ENCODE data around the gene CD36. TPM values are rescaled to one million over a fixed set of nuclear protein-coding genes. Genes with fewer than 3 reads are reported as not detected.

CD36 gene
- total and polyA plus RNA-seq, 10 of the 15 experiments (the other 5 are each of a cell fraction or from before 2014, with no cell fraction given), result 0.20 to 283 (median 172) TPM

- in situ Hi-C loops (cut with MboI), result no loop called here
- H3K27me3 ChIP-seq (replicated peaks in 1 of 2; ENCODE audit: control insufficient read depth in 2 of 2, insufficient read depth in 2 of 2, low read length in 1 of 2), result no peaks in the 10 kb centered on the region
- BruUV-seq (replicated peaks), result no TSS peak
- H3K4me2 ChIP-seq (ENCODE audit: control insufficient read depth, insufficient read depth), result no peak overlapping the region
- POLR2A ChIA-PET, result no interaction called here
- H3K9ac ChIP-seq (ENCODE audit: control insufficient read depth, insufficient read depth, low read length), result no peak overlapping the region
- no peak overlapping the region for H3K27ac ChIP-seq (ENCODE audit: control insufficient read depth, insufficient read depth)
- SMC1A ChIA-PET (ENCODE audit: uncharacterized antibody, unreplicated experiment), result interaction anchor here (0.9 kb wide), 1 partner anchor 18 kb away, joined by 3 read pairs; no protein-coding TSS in a partner anchor
- no peak overlapping the region for H3K4me3 ChIP-seq
- H3K4me1 ChIP-seq (ENCODE audit: control insufficient read depth, insufficient read depth, low read length), result no peaks in the 10 kb centered on the region
- no peaks in the 10 kb centered on the region for H3K9me3 ChIP-seq (replicated peaks; ENCODE audit: control insufficient read depth, insufficient read depth, low read length)
- no peak overlapping the region for H2AFZ ChIP-seq (ENCODE audit: control insufficient read depth, low read depth, low read length)
- WGBS (ENCODE audit: insufficient coverage, insufficient replicate concordance, low lambda C conversion rate, missing lambda C conversion rate), result 82% methylated on average over 1 of the region's 1 CpG
- CTCF ChIA-PET, result no interaction called here
- RAD21 ChIA-PET (ENCODE audit: unreplicated experiment), result no interaction called here
- FAIRE-seq (no peak), DNase-seq (ENCODE audit: low read depth, low spot score) (no peak), ATAC-seq (no peak)
- TF ChIP-seq HDAC6 (IDR thresholded peaks at IDR 0.05; ENCODE audit: unreplicated experiment), result no peak
- no peak for TF ChIP-seq E2F8 (IDR thresholded peaks at IDR 0.05; ENCODE audit: low read depth, partially characterized antibody)
- no peak for TF ChIP-seq TBL1XR1 (IDR thresholded peaks at IDR 0.05; ENCODE audit: low read depth, low read length)
- H3K79me2 ChIP-seq (ENCODE audit: control insufficient read depth, insufficient read depth, low read length), result no peaks in the 10 kb centered on the region
- no peaks in the 10 kb centered on the region for H3K36me3 ChIP-seq (ENCODE audit: control insufficient read depth in 2 of 2, insufficient read depth in 2 of 2, low read length in 1 of 2)
- H4K20me1 ChIP-seq (ENCODE audit: control insufficient read depth, insufficient read depth), result no peaks in the 10 kb centered on the region
- intact Hi-C loops (cut with micrococcal nuclease; ENCODE audit: unreplicated experiment), result no loop called here
Observed at GRCh38 chr7:80624763-80625162, 13.7 kb upstream of the CD36 start.

DNA sequence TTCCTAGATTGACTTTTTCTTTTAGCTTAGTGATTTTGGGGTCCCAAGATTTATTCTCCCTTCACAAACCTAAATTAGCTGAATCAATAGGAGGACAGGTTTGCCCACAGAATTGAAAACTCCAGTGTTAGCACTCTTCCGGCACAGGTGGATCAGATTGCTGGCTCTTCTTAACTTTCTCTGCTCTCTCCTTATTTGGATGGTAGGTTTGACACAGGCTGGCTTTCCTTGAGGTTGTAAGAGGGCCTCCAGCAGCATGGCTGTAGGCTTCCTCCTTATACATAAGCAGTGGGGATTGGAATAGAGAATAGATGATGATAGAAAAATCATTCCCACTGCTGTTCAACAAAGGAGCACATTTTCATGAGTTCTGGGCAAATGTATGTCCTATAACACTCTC lies 9.4 kb upstream of the CD36 start:
- H3K4me2 ChIP-seq (ENCODE audit: control insufficient read depth, insufficient read depth), result no peak overlapping the region
- SMC1A ChIA-PET (ENCODE audit: uncharacterized antibody, unreplicated experiment), result interaction anchor here (0.8 to 1.3 kb wide), 2 partner anchors 10 to 31 kb away, joined by 3 read pairs; no protein-coding TSS in a partner anchor
- no peak for FAIRE-seq
- no peak overlapping the region for H3K27ac ChIP-seq (ENCODE audit: control insufficient read depth, insufficient read depth)
- WGBS (ENCODE audit: insufficient coverage, insufficient replicate concordance, low lambda C conversion rate, missing lambda C conversion rate), result 39% methylated on average over 1 of the region's 1 CpG
- H3K4me3 ChIP-seq, result no peak overlapping the region
- no peak for DNase-seq (ENCODE audit: low read depth, low spot score)
- no peak for ATAC-seq
- H4K20me1 ChIP-seq (ENCODE audit: control insufficient read depth, insufficient read depth), result no peaks in the 10 kb centered on the region
- RAD21 ChIA-PET (ENCODE audit: unreplicated experiment), result no interaction called here
- intact Hi-C loops (cut with micrococcal nuclease; ENCODE audit: unreplicated experiment), result no loop called here
- H3K9ac ChIP-seq (ENCODE audit: control insufficient read depth, insufficient read depth, low read length), result no peak overlapping the region
- no peaks in the 10 kb centered on the region for H3K79me2 ChIP-seq (ENCODE audit: control insufficient read depth, insufficient read depth, low read length)
- H3K27me3 ChIP-seq (replicated peaks in 1 of 2; ENCODE audit: control insufficient read depth in 2 of 2, insufficient read depth in 2 of 2, low read length in 1 of 2), result no peaks in the 10 kb centered on the region
- no peaks in the 10 kb centered on the region for H3K9me3 ChIP-seq (replicated peaks; ENCODE audit: control insufficient read depth, insufficient read depth, low read length)
- POLR2A ChIA-PET, result no interaction called here
- H3K36me3 ChIP-seq (ENCODE audit: control insufficient read depth in 2 of 2, insufficient read depth in 2 of 2, low read length in 1 of 2), result no peaks in the 10 kb centered on the region
- in situ Hi-C loops (cut with MboI), result no loop called here
- BruUV-seq (replicated peaks), result no TSS peak
- H3K4me1 ChIP-seq (ENCODE audit: control insufficient read depth, insufficient read depth, low read length), result no peaks in the 10 kb centered on the region
- no peak overlapping the region for H2AFZ ChIP-seq (ENCODE audit: control insufficient read depth, low read depth, low read length)
- CTCF ChIA-PET, result no interaction called here
- TF ChIP-seq NR2F1 (conservative IDR thresholded peaks at IDR 0.05), result no peak
- no peak for TF ChIP-seq STAT1 (conservative IDR thresholded peaks at IDR 0.05)
- no peak for TF ChIP-seq USF2 (IDR thresholded peaks at IDR 0.05; ENCODE audit: borderline replicate concordance, low read depth, low read length)
- TF ChIP-seq, protein P1, sequence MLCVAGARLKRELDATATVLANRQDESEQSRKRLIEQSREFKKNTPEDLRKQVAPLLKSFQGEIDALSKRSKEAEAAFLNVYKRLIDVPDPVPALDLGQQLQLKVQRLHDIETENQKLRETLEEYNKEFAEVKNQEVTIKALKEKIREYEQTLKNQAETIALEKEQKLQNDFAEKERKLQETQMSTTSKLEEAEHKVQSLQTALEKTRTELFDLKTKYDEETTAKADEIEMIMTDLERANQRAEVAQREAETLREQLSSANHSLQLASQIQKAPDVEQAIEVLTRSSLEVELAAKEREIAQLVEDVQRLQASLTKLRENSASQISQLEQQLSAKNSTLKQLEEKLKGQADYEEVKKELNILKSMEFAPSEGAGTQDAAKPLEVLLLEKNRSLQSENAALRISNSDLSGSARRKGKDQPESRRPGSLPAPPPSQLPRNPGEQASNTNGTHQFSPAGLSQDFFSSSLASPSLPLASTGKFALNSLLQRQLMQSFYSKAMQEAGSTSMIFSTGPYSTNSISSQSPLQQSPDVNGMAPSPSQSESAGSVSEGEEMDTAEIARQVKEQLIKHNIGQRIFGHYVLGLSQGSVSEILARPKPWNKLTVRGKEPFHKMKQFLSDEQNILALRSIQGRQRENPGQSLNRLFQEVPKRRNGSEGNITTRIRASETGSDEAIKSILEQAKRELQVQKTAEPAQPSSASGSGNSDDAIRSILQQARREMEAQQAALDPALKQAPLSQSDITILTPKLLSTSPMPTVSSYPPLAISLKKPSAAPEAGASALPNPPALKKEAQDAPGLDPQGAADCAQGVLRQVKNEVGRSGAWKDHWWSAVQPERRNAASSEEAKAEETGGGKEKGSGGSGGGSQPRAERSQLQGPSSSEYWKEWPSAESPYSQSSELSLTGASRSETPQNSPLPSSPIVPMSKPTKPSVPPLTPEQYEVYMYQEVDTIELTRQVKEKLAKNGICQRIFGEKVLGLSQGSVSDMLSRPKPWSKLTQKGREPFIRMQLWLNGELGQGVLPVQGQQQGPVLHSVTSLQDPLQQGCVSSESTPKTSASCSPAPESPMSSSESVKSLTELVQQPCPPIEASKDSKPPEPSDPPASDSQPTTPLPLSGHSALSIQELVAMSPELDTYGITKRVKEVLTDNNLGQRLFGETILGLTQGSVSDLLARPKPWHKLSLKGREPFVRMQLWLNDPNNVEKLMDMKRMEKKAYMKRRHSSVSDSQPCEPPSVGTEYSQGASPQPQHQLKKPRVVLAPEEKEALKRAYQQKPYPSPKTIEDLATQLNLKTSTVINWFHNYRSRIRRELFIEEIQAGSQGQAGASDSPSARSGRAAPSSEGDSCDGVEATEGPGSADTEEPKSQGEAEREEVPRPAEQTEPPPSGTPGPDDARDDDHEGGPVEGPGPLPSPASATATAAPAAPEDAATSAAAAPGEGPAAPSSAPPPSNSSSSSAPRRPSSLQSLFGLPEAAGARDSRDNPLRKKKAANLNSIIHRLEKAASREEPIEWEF (IDR thresholded peaks at IDR 0.05; ENCODE audit: insufficient replicate concordance, low read depth, low read length), result no peak
- no peak for TF ChIP-seq SMARCA5 (IDR thresholded peaks at IDR 0.05)
- no peak for TF ChIP-seq BHLHE40 (IDR thresholded peaks at IDR 0.05; ENCODE audit: borderline replicate concordance in 1 of 2, low read depth in 2 of 2, low read length in 1 of 2)
